Measurements from ENCODE around the gene ITPR2.

- TF ChIP-seq TAF1 (IDR thresholded peaks at IDR 0.05; ENCODE audit: borderline replicate concordance, low read depth, low read length): no peak
- TF ChIP-seq POLR2A (IDR thresholded peaks at IDR 0.05; ENCODE audit: low read depth, low read length): no peak
- no peak for TF ChIP-seq POLR2AphosphoS5 (IDR thresholded peaks at IDR 0.05; ENCODE audit: low read depth, low read length)
These were observed 387.1 kb downstream of the ITPR2 start for GRCh38 chr12:26445909-26446308.

Measured in GM12892 (cell line).